ENCODE results near the gene PRX. TPM values are rescaled to one million over a fixed set of nuclear protein-coding genes. Genes with fewer than 3 reads are reported as not detected.

PRX gene
- total RNA-seq, 4 donors from 2014 or later, result 454 to 667 (median 548) TPM

DNA sequence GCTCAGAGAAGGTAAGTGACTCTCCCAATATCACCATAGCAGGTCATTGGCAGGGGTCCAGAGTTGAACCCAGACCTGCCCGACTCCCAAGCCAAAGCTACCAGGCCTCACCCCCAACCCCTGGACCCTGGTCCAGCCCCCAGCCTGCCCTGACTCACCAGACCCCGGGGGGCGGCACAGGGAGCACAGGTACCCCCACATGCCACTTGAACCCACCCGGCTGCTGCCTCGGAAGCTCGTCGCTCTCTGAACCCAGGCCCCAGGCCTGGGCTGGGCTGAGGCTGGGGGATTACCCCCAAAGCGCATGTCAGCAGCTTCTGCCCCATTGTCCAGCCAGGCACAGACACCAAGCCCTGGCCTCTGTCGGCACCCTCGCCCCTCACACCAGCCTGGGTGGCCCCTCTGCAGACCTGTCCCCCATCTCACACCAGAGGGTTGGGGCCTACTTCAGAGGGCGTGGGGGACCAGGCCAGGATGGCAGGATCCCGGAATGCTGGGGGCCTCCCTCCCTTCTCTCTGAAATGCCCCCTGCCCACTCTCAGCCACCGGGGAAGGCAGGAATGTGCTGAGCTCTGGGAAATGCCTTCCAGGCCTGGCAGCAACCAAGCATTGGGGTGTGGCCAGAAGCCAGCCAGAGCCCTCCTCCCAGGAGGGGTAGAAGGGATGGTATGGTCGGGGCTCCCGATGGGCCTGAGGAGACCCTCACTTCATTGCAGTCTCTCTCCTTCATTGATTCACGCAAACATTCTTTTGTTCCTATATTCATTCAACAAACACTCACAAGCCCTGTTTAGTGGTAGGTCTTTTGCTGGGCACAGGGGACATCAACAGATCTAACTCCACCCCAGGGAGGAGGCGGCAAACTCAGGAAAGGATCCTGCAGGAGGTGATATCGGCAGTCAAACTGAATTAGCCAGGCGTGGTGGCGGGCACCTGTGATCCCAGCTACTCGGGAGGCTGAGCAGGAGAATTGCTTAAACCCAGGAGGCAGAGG, 1.7 kb upstream of the PRX start:
- WGBS, 2 donors, result 58 to 63% methylated on average over 15 to 20 of the region's 21 CpGs
- Histone ChIP-seq H3K4me1 (peaks cover 0 to 38% (median 0%) of the 10 kb centered on the region in 4 donors), H3K9me3 (no peaks in the 10 kb centered on the region), H3K36me3 (no peaks in the 10 kb centered on the region), H3K4me3 (peak overlapping the region in 3 of 4 donors; percentile 3 to 41 (median 21)), H3K27me3 (peaks cover 0 to 7% of the 10 kb centered on the region in 2 donors), H3K27ac (peak overlapping the region in 3 of 4 donors; percentile 58 to 95 (median 95))
- TF ChIP-seq, protein P1, sequence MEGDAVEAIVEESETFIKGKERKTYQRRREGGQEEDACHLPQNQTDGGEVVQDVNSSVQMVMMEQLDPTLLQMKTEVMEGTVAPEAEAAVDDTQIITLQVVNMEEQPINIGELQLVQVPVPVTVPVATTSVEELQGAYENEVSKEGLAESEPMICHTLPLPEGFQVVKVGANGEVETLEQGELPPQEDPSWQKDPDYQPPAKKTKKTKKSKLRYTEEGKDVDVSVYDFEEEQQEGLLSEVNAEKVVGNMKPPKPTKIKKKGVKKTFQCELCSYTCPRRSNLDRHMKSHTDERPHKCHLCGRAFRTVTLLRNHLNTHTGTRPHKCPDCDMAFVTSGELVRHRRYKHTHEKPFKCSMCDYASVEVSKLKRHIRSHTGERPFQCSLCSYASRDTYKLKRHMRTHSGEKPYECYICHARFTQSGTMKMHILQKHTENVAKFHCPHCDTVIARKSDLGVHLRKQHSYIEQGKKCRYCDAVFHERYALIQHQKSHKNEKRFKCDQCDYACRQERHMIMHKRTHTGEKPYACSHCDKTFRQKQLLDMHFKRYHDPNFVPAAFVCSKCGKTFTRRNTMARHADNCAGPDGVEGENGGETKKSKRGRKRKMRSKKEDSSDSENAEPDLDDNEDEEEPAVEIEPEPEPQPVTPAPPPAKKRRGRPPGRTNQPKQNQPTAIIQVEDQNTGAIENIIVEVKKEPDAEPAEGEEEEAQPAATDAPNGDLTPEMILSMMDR (IDR thresholded peaks at IDR 0.05), result no peak
- TF ChIP-seq EP300 (IDR thresholded peaks at IDR 0.05), result peak in 1 of 2 donors; percentile 62
- DNase-seq (ENCODE audit: low spot score in 2 of 2), result no peak

GRCh38 chr19:40412866-40413265, 312 bp downstream of the PRX start:
- Histone ChIP-seq H3K4me3 (peak overlapping the region in 3 of 4 donors; percentile 17 to 39 (median 21)), H3K4me1 (peaks cover 0 to 35% (median 0%) of the 10 kb centered on the region in 4 donors), H3K27me3 (peaks cover 0 to 7% of the 10 kb centered on the region in 2 donors), H3K27ac (peak overlapping the region; percentile 74 to 95 (median 78)), H3K36me3 (no peaks in the 10 kb centered on the region), H3K9me3 (no peaks in the 10 kb centered on the region)
- TF ChIP-seq EP300 (IDR thresholded peaks at IDR 0.05) (no peak), POLR2A (IDR thresholded peaks at IDR 0.05) (no peak)
- TF ChIP-seq, protein P1 (IDR thresholded peaks at IDR 0.05), result no peak
- WGBS, 2 donors, result 55 to 71% methylated on average over 4 of the region's 4 CpGs
- DNase-seq (ENCODE audit: low spot score in 2 of 2), result no peak

- Histone ChIP-seq H3K9me3 (no peaks in the 10 kb centered on the region), H3K4me1 (peaks cover 0 to 27% (median 0%) of the 10 kb centered on the region in 4 donors), H3K27me3 (peaks cover 0 to 7% of the 10 kb centered on the region in 2 donors), H3K4me3 (peak overlapping the region; percentile 16 to 39 (median 19)), H3K27ac (peak overlapping the region; percentile 74 to 95 (median 78)), H3K36me3 (no peaks in the 10 kb centered on the region)
- no peak for DNase-seq (ENCODE audit: low spot score in 2 of 2)
- TF ChIP-seq, protein P1 (IDR thresholded peaks at IDR 0.05), result no peak
- no peak for TF ChIP-seq EP300 (IDR thresholded peaks at IDR 0.05)
- no peak for TF ChIP-seq POLR2A (IDR thresholded peaks at IDR 0.05)
- 54 to 65% methylated on average over 8 of the region's 8 CpGs for whole genome bisulfite sequencing, 2 donors
Measured at GRCh38 chr19:40411958-40412499, 1.1 kb downstream of the PRX start.

DNA sequence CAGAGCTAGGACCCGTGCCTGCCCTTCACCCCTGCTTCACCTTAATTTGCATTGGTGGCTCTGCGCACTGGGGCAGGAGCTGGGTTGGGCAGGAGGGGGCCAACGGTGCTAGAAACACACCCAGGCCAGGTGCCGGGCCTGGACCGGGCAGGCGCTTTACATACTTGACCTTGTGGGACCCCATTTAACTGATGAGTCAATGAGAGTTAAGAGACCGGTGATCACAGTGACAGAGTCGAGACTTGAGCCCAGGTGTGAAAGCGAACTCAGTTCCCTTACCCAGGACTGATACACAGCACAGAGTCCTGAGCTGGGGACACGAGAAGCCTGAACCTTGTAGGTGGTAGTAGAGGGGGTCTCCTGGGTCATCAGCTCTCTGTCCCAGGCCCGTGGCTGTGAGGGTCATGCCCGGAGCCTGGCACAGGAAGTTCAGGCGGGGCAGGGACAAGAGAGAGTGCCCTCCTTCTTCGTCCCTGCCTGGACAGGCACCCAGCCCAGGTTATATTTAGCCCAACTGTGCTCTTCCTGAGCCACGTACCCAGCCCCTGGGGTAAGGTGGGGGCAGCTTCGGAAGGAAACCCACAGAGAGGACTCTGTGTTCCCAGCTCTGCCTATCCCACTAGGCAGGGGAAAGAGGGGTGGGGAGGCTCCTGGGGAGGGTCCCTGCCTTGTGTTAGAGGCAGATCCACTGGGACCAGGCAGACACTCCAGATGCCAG, 1.9 kb downstream of the PRX start:
- peak overlapping the region; percentile 74 to 95 (median 78) for H3K27ac ChIP-seq
- H3K4me3 ChIP-seq, result peak overlapping the region; percentile 5 to 39 (median 18)
- TF ChIP-seq POLR2A (IDR thresholded peaks at IDR 0.05), result no peak
- TF ChIP-seq, protein P1 (IDR thresholded peaks at IDR 0.05), result no peak
- peak in 1 of 2 donors; percentile 26 for TF ChIP-seq EP300 (IDR thresholded peaks at IDR 0.05)
- H3K36me3 ChIP-seq, result no peaks in the 10 kb centered on the region
- no peaks in the 10 kb centered on the region for H3K9me3 ChIP-seq
- WGBS, 2 donors, result 54 to 61% methylated on average over 15 to 16 of the region's 16 CpGs
- DNase-seq (ENCODE audit: low spot score in 2 of 2), result no peak
- H3K27me3 ChIP-seq, result peaks cover 0 to 7% of the 10 kb centered on the region in 2 donors
- peaks cover 0 to 22% (median 0%) of the 10 kb centered on the region in 4 donors for H3K4me1 ChIP-seq
